GM18520 (cell line): ENCODE results near the gene COG3.

Source experiments
- ATAC-seq: cut with Tn5 transposase; IDR thresholded peaks from one replicate; pipeline ENCODE4 v1.9.1; 2021; ENCODE audit not compliant: unreplicated experiment

COG3 gene

DNA sequence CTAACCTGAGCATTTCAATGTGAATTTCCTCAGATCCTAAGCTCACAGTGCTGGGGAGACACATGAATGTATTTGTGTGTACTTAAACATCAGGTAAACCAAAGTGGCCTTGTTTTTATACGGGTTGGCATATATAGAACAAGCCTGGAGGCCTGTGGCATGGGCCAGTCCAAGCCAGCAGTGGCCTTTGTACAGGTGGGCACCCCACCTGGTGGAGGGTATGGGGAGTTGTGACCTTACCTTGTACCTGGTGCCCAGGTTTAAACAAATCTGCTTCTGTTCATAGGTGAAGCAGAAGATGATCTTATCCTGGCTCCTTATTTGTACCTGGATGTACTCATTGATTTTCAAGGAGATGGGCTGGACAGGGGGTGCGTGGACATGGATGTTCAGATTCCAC lies 79.8 kb downstream of the COG3 start:
- ATAC-seq: no peak

DNA sequence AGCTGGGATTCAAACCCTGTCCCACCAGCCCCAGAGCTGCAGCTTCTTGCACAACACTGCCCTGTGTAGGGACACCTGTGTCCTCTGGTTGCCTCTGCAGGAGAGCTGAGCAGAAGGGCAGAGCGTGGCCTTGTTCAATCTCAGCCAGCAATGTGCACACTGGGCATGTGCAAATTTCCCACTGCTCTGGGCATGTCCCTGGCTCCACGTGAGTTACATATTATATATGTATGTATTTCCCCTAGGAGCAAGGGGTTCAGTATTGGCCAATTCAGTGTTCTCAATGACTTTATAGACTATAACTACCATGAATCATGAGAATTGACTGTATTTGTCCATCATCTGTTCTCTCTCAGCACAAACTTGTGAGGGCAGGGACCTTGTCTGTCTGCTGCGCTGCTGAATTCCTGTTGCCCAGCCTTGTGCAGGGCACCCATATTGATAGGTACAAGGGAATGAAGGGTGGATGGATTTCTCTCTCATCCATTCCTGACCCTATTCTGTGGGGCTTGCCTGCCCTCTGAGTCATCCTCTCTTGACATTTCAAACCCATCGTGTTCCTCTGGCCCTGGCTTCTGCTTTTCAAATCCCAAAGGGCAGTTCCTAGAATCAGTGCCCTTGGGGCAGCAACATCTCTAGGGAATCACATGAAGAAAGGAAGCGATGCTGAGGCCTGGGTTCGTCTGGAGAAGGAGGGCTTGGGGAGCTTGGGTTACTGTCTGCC lies 81.1 kb downstream of the COG3 start:
- no peak for ATAC-seq

DNA sequence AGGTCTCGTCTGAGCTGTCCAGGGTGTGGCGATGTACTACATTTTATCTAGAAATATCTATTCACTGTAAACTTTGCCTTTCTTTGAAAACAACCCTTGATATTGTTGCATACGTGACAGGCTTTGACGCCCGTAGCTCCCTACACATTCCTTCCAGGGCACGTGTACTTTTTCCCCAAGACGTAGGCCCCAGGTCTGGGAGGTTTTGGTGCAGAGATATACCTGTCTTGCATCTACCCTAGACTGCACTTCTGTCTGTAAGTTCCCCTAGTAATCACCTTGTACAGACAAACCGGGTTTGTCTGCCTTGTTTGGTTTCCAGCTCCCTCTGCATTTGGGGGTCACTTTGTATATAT lies 81.6 kb downstream of the COG3 start:
- no peak for ATAC-seq

DNA sequence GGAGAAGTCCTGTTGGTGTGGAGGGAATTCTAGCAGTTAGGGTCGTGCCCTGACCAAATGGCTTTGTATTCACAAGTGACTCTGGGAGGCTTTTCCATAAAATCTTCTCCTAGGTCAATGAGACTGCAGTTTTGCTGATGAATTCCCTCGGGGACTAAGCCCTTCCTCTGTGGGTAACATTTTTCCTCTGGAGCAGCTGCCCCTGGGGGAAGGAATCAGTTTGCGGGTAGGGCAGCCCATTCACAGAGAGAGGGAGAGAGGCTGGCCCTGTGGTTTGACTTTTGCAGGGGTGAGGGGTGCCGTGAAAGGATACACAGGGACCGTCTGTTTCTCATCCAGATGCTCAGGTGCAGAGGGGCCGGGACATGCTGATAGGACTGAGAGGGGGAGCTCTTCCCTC lies 83.5 kb downstream of the COG3 start:
- ATAC-seq: no peak

DNA sequence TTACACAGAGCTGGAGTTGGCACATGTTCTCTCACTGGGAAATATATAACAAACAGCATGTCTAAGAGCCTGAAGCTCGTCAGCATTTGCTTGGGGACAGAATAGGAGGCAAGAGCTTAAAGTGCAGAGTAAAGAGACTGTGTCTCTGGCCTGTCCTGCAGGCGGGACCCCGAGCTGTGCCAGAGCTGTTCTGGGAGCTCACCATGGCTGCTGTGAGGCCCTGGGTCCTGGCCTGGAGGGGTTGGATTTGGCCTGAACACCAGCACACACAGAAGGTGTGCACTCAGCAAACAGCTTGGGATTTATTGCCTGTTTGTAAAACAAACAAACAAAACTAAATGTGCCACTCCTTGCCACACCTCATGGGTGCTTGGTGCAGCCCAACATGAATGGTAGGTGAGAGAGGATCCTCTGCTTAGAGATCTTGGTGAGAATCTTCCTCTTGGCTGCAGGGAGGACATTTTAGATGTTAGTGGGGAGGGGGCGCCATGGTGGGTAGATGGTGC lies 89.9 kb downstream of the COG3 start:
- ATAC-seq: no peak

DNA sequence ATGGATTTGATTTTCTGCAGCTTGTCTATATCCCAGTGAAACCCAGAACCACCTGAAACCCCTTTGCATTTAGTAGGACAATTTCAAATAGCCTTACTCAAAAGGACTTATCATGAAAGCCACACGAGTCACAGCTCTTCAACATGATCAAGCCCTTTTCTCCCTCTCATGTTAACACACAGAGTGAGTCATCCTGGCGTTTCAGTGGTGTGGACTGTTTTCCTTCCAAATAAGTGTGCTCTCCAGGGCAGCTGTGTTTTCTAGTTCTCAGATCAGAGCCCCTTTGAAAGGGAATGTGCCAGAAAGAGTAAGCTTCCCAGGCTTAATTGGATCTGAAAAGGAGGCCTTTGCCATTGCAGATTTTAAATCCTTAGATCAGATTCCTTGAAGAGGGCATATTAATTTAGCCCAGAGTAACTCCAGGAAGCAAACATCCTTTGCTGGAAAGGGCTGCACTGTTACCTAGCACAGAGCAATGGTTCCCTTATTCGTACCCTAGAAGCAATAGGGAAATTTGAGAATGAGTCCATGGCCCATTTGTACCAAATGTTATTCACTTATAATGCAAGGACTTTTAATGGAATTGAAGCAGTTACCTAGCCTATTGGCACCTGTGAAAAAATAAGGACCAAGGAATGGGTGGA lies 99.5 kb downstream of the COG3 start:
- ATAC-seq: no peak

DNA sequence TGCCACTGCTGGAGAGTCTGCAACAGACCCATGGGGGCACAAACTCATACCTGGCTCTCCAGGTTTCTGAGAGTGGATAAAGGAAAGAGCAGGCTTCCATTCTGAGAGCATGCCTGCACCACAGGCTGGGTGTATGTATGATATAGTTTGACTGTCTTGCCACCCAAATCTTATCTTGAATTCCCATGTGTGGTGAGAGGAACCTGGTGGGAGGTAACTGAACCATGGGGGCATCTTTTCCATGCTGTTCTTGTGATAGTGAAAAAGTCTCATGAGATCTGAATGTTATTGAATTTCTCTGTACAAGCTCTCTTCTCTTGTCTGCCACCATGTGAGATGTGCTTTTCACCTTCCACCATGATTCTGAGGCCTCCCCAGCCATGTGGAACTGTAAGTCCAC lies 100.6 kb downstream of the COG3 start:
- ATAC-seq: no peak

DNA sequence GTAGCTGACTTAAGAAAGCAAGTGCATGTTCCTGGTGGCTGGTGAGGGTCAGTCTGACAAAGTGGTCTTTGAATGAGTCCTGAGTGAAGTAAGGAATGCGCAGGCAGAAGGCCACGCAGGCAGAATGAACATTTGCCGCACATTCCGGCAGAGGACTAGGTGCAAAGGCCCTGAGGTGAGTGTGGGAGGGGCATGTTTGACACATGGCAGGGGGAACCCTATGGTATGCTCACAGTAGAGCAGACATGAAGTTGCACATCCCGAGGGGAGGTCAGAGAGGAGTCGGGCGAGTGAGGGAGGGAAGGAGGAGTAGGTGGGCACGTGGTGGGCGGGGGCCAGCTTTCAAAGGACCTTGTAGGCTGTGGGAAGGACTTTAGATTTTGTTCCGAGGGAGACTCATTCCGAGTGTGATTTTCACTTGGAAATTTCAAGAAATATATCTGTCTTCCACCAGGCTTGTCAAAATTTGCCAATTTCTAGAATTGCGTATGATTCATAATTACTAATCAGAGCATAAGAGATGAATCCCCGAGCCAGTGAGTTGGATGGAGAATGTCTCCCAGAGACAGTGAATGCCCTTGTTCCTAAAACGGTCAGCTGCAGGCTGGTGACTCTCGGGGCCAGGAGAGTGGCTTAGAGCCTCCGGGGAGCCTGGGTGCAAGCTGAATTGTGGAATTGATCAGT lies 110.5 kb downstream of the COG3 start:
- no peak for ATAC-seq

DNA sequence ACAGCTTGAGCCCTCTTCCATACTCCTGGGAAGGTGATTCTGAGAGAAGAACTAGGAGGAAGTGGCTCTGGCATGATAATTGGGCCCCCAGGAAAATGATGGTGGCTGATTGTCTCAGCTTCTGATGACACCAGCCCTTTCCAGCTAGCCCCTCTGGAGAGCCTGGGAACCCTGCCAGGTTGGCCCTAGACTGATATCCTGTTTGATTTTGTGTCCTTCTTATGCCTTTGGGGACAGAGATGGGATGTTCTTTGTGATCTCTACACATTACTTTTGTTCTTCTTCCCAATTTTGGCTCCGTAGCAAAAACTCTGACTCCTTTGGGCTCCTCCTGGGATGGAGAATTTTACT lies 111.1 kb downstream of the COG3 start:
- ATAC-seq: no peak

DNA sequence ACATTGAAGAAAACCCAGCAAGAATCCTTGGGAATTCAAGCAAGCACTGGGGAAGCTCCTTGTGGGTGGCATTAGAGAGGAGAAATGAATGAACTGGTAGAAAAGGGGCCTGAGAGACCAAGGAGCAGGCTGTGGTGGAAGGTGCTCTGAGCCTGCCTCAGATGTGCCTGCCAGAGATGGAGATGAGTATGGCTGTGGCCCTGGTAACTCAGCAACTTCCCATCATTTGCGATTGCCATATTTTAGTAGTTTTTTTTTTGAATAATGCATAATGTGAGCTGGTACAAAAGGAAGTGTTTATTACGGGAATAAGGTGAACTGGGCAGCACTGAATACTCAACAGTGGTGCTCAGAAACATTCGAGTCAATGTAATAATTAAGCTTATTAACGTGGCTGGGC lies 111.7 kb downstream of the COG3 start:
- ATAC-seq: no peak

DNA sequence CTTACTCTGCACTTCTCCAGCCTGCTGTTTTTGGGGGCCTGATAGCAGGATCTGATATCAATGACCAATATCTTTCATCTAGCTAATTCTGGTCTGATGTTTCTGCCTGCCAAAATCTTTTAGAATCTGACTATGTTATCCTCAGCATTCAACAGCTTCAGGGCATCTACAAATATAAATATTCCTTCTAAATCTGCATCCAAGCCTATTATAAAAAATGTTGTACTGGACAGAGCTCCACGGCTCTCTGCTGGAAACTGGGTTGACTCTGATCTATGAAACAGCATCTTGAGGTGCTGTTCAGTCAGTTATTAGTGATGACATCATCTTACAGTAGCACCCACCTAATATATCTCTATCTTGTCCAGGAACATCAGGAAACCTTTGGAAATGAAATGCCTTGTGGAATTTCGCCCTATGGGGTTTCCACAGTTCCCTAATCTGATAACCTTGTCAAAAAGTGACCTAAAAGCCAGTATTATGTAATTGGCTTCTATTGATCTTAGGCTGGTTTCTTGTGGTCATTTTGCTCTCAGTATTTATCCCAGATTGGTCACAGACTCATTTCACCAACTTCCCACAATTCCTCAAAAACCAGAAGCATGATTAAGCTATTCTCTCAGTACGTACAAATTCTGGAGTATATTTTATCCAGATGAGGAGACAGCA lies 117.8 kb downstream of the COG3 start:
- ATAC-seq: no peak

DNA sequence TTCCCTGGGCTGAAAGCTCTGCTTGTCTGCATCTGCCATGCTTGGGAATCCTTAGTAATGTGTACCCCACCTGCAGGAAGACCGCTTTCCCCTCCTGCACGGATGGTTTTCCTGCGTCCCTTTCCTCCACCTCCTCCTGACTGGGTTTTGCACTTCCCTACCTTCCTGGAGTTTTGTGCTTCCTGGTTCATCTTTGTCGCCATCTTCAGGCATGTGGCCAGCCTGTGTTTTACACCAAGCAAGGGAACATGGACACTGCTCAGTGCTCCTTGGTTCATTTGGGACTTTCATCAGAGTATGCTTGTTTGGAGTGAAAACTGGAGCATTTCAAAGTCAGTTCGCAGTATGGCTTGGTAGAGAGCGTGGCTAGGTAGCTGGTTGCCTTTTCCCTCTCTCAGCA lies 120.1 kb downstream of the COG3 start:
- ATAC-seq: no peak
